ENCODE measurements around the gene LANCL1. TPM values are rescaled to one million over a fixed set of nuclear protein-coding genes. Genes with fewer than 3 reads are reported as not detected.

The LANCL1 gene, protein sequence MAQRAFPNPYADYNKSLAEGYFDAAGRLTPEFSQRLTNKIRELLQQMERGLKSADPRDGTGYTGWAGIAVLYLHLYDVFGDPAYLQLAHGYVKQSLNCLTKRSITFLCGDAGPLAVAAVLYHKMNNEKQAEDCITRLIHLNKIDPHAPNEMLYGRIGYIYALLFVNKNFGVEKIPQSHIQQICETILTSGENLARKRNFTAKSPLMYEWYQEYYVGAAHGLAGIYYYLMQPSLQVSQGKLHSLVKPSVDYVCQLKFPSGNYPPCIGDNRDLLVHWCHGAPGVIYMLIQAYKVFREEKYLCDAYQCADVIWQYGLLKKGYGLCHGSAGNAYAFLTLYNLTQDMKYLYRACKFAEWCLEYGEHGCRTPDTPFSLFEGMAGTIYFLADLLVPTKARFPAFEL
- 10 to 100 TPM; 32.1 to 39.2 (median 35.3) TPM for total RNA-seq

DNA sequence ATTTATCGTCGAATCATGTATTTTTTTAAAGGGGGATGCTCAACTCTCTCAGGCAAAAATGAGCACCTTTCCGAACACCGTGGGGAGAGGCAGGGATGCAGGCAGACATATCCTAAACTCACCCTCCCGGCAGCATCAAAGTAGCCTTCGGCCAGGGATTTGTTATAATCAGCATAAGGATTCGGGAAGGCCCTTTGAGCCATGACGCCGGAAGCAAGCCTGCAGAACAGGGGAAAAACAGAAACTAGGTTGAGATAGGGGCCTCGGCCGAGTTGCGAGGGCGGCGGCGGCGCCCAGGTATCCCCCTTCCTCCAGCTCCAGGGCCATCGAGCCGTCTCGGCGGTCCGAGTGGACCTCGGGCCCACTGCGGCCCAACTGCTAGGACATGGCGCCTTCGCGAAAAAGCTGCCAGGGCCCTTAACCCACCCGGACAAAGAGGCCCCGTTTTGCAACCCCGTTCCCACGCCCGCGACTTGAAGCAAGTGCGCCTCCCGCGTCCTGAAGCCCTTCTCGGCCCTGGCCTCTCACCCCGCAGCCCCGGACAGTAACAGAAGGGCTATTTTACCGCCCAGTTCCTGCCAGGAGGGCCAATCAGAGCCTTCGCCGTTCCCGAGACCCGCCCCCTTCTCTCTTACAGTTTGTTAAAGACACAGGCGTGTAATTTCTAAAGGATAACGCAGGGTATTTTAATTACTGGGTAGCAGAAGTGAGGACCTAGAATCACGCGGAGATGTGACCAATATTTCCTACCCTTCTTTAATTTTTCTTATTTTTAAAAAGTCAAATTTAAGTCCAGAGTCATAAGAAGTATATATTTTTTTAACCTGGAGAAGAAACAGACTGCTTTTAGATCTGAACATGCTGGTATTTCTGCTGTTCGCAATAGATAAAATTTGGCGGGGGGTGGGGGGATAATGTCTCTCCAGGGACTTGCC, at the start of gene LANCL1:
Gene LANCL1, minus strand, starts transcription at position 566 of the 935 bp plus-strand sequence. Its CDS starts 363 bp downstream, at position 203.
- TF ChIP-seq, protein P1, sequence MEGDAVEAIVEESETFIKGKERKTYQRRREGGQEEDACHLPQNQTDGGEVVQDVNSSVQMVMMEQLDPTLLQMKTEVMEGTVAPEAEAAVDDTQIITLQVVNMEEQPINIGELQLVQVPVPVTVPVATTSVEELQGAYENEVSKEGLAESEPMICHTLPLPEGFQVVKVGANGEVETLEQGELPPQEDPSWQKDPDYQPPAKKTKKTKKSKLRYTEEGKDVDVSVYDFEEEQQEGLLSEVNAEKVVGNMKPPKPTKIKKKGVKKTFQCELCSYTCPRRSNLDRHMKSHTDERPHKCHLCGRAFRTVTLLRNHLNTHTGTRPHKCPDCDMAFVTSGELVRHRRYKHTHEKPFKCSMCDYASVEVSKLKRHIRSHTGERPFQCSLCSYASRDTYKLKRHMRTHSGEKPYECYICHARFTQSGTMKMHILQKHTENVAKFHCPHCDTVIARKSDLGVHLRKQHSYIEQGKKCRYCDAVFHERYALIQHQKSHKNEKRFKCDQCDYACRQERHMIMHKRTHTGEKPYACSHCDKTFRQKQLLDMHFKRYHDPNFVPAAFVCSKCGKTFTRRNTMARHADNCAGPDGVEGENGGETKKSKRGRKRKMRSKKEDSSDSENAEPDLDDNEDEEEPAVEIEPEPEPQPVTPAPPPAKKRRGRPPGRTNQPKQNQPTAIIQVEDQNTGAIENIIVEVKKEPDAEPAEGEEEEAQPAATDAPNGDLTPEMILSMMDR (IDR thresholded peaks at IDR 0.05; ENCODE audit: low read depth), result no peak

DNA sequence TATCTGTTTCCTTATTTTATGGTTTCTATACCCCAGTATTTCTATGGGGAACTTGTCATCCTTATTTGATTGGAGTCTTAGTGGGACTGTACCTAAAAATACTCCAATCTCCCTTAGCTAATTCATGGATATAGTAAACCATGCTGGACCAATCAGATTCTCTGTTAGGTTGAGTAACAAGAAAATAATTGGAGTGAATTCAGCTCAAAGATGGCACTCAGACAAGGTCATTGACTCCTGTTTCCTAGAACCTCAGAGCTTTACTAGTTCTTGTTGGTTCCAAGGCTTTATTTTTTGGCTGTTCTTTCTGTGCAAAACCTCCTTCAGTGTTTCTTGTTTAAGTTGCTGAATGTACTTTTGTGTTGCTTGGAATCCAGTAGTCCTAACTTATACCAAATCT, 48.0 kb upstream of the LANCL1 start:
- TF ChIP-seq, protein P1 (IDR thresholded peaks at IDR 0.05; ENCODE audit: low read depth), result no peak

DNA sequence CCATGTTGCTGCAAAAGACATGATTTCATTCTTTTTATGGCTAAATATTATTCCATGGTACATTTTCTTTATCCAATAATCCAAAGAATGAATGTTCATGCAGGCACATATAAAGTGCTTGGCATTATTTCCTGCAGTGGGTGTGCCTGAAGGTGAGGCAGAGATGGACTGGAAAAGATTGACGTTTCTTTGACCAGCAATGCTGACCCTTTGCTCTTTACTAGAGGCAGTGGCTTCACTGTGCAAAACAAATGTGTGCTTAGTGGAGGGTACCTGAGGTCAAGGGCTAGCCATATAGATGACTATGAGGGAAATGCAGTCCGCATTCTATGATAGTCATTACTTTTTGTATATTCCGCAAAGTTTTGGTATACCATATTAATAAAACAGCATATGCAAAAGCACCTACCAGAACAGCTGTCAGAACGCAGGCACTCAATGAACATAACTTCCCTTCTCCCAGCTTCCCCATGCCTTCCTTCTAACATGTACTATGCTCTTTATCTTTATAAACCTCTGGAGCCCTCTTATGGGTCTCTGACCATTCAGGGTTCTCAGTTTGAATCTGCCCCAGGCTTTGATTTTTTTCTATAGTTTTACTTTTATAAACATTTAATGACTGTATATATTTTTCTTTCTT, 47.2 kb upstream of the LANCL1 start:
- TF ChIP-seq, protein P1 (IDR thresholded peaks at IDR 0.05; ENCODE audit: low read depth), result no peak

DNA sequence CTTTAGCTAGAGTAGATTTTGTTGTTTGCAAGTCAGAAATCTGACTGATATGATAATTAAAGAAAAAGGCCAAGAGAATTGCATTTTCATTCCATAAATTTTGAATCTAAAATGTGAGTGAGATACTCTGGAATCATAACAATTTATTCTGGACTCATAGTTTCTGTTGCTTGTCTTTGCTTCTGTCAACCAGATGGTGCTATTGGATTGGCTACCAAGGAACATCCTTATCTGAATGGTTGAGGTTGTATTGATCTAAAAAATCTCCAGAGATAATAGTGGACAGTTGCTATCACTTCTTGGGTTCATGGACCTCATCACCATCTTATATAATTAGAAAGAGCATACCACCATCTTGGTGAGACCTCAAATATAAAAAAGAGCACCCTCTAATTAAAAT, 45.8 kb upstream of the LANCL1 start:
- TF ChIP-seq, protein P1 (IDR thresholded peaks at IDR 0.05; ENCODE audit: low read depth), result no peak

DNA sequence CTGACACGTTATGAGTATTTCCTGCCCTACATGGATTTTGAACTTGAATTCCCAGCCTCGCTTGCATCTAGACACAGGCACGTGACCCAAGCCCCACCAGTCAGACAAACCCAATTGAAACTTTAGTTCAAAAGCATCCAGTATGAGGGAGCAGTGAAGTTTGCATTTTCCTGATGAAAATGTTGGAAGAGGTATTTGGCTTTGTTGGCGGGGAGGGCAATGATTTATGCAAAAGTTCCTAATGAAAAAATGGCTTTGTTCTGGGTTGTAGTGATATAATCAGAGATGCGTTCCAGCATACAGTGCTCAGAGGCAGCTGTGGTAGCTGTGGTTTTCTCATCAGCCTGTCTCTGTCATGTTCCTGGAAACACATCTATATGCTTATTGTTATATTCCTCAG, 43.0 kb upstream of the LANCL1 start:
- TF ChIP-seq, protein P1 (IDR thresholded peaks at IDR 0.05; ENCODE audit: low read depth), result no peak

DNA sequence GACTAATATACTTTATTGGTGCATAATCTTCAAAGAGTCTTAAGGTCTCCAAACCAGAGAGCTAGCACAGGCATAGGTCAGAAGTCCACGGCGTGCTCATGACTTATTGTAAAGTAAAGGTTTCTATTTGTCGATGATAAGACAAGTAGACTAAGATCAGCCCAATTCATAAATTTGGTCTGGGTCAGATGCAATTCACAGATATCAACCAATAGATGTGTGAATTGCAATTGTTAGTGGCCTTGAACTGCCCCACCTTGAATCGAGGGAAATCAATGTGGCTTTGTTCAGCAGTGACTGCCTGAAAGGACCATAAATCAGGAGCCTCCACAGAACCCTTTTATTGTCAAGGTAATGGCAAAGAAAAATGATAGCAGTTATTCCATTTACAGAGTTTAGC, 40.7 kb upstream of the LANCL1 start:
- TF ChIP-seq, protein P1 (IDR thresholded peaks at IDR 0.05; ENCODE audit: low read depth), result no peak
